Measurements from ENCODE around the gene STK10. TPM values are rescaled to one million over a fixed set of nuclear protein-coding genes. Genes with fewer than 3 reads are reported as not detected.
A peak's percentile ranks its signal among the peaks of the same experiment; 100 is the strongest.

STK10 gene
- total and polyA plus RNA-seq, 9 of the 15 experiments (the other 6 are each of a cell fraction or from before 2014, with no cell fraction given): 0.30 to 6.7 (median 2.4) TPM

- peak in 1 of 2 experiments; percentile 89; a peak in 3 of 4 replicates for TF ChIP-seq RCOR1 (IDR thresholded peaks at IDR 0.05; ENCODE audit: borderline replicate concordance in 1 of 2, low read depth in 2 of 2, low read length in 2 of 2)
- no peak for TF ChIP-seq ZSCAN29 (IDR thresholded peaks at IDR 0.05)
- TF ChIP-seq ZNF584 (CRISPR knock-in tag; IDR thresholded peaks at IDR 0.05; ENCODE audit: low read depth): no peak
- no peak for TF ChIP-seq EZH2 (IDR thresholded peaks at IDR 0.05; ENCODE audit: borderline replicate concordance, low read depth, low read length)
- no peak for TF ChIP-seq ZNF133 (CRISPR knock-in tag; IDR thresholded peaks at IDR 0.05)
- no peak for TF ChIP-seq HNRNPH1 (optimal IDR thresholded peaks at IDR 0.05; ENCODE audit: low read depth, low read length)
- TF ChIP-seq AFF1 (IDR thresholded peaks at IDR 0.05; ENCODE audit: low read depth in 1 of 2, partially characterized antibody in 2 of 2): no peak
- no peak for TF ChIP-seq SIRT6 (IDR thresholded peaks at IDR 0.05; ENCODE audit: low read depth, low read length)
- TF ChIP-seq U2AF2 (optimal IDR thresholded peaks at IDR 0.05; ENCODE audit: low read depth, low read length): no peak
- no peak for TF ChIP-seq MCM2 (IDR thresholded peaks at IDR 0.05; ENCODE audit: low read depth)
- TF ChIP-seq DEAF1 (CRISPR knock-in tag; IDR thresholded peaks at IDR 0.05): no peak
- no peak for TF ChIP-seq TOE1 (IDR thresholded peaks at IDR 0.05; ENCODE audit: borderline replicate concordance)
- 0 out of 2 replicates have a peak, but pooled peaks have one; percentile 15 for TF ChIP-seq TOE1 (CRISPR knock-in tag; IDR thresholded peaks at IDR 0.05; ENCODE audit: borderline replicate concordance, low read depth)
- TF ChIP-seq TCF3 (CRISPR knock-in tag; IDR thresholded peaks at IDR 0.05): peak; percentile 93
- no peak for TF ChIP-seq NR2C1 (IDR thresholded peaks at IDR 0.05)
- TF ChIP-seq NR2C1 (tag; IDR thresholded peaks at IDR 0.05): no peak
- TF ChIP-seq SRSF9 (IDR thresholded peaks at IDR 0.05; ENCODE audit: borderline replicate concordance, low read depth, low read length): no peak
- 0 out of 2 replicates have a peak, but pooled peaks have one; percentile 33 for TF ChIP-seq SP1 (CRISPR knock-in tag; IDR thresholded peaks at IDR 0.05)
- TF ChIP-seq HEY1 (CRISPR knock-in tag; IDR thresholded peaks at IDR 0.05; ENCODE audit: borderline replicate concordance): no peak
- TF ChIP-seq TFAM (CRISPR knock-in tag; conservative IDR thresholded peaks at IDR 0.05): no peak
- TF ChIP-seq SMARCE1 (IDR thresholded peaks at IDR 0.05): peak; percentile 94
- no peak for TF ChIP-seq RBM15 (IDR thresholded peaks at IDR 0.05; ENCODE audit: insufficient read depth, low read length)
- TF ChIP-seq JUN (IDR thresholded peaks at IDR 0.05; ENCODE audit: borderline replicate concordance, low read depth, low read length): peak; percentile 69; the same call in 1 of the 2 replicates
- no peak for TF ChIP-seq JUN (CRISPR knock-in tag; IDR thresholded peaks at IDR 0.05; ENCODE audit: borderline replicate concordance)
- no peak for TF ChIP-seq MCM7 (IDR thresholded peaks at IDR 0.05)
Observed at GRCh38 chr5:172142709-172143215, 45.3 kb downstream of the STK10 start (continued).
